Breast epithelium (tissue), 3 donors: ENCODE data around the gene ACTRT2.

Experiments
- POLR2A ChIP-seq: fragments of 450-650 bp; IDR thresholded peaks from one replicate; pipeline ENCODE4 v1.6.1; 2016; ENCODE audit warnings: antibody characterized with exemption, mild to moderate bottlenecking, moderate library complexity
- POLR2AphosphoS5 ChIP-seq, 3 donors: sonication (generic); formaldehyde crosslinking; IDR thresholded peaks; one replicate each; pipeline ENCODE4 v1.6.1; 2017; ENCODE audit warnings: antibody characterized with exemption in 3 of 3
- TF ChIP-seq, protein P1 (sequence below), 3 donors: fragments of 450-650 bp; IDR thresholded peaks; one replicate each; pipeline ENCODE4 v1.5.1; 2016 to 2017; ENCODE audit warnings: antibody characterized with exemption in 3 of 3, mild to moderate bottlenecking in 3 of 3, moderate library complexity in 3 of 3

DNA sequence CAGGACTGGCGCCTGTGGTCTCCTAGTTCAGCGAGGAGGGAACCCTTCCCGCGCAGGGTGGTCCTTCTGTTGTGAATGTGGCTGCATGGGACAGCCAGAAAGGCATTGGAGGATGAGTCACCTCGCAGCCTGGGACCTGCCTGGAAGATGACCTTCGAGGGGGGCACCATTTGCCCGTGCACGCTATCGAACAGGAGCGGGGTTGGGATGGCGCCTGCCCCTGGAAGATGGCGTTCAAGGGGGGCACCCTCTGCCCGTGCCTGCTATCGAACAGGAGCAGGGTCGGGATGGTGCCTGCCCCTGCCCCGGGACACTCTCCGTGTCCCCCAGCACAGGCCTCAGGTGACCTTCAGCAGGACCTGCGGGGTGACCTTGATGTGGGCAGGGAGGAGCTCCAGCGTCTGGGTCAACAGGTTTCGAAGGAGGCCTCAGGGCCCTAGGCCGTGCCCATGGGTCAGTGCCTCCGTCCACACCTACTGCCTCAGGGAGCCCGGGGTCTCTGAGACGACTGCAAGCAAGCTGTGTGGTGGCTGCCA lies 1.7 kb upstream of the ACTRT2 start:
- TF ChIP-seq, protein P1, sequence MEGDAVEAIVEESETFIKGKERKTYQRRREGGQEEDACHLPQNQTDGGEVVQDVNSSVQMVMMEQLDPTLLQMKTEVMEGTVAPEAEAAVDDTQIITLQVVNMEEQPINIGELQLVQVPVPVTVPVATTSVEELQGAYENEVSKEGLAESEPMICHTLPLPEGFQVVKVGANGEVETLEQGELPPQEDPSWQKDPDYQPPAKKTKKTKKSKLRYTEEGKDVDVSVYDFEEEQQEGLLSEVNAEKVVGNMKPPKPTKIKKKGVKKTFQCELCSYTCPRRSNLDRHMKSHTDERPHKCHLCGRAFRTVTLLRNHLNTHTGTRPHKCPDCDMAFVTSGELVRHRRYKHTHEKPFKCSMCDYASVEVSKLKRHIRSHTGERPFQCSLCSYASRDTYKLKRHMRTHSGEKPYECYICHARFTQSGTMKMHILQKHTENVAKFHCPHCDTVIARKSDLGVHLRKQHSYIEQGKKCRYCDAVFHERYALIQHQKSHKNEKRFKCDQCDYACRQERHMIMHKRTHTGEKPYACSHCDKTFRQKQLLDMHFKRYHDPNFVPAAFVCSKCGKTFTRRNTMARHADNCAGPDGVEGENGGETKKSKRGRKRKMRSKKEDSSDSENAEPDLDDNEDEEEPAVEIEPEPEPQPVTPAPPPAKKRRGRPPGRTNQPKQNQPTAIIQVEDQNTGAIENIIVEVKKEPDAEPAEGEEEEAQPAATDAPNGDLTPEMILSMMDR (IDR thresholded peaks at IDR 0.05), result no peak
- TF ChIP-seq POLR2A, result no peak
- no peak for TF ChIP-seq POLR2AphosphoS5 (IDR thresholded peaks at IDR 0.05)
